MM.1S (cell line): Measurements from ENCODE around the gene ZNF410.

Experiments used
- CTCF ChIP-seq: fragments of 300-600 bp; sonication (generic); IDR thresholded peaks from 2 replicates; pipeline ENCODE4 v1.5.1; 2016; ENCODE audit warnings: antibody characterized with exemption, low read length, mixed read lengths
- EZH2 ChIP-seq: fragments of 300-600 bp; sonication (generic); optimal IDR thresholded peaks from 2 replicates; pipeline ENCODE3; 2017; ENCODE audit warnings: low read depth, mild to moderate bottlenecking, antibody characterized with exemption, low read length, mixed read lengths
- EZH2phosphoT487 ChIP-seq: fragments of 300-600 bp; sonication (generic); IDR thresholded peaks from 2 replicates; pipeline ENCODE4 v1.6.1; 2018; ENCODE audit warnings: antibody characterized with exemption, low read length

DNA sequence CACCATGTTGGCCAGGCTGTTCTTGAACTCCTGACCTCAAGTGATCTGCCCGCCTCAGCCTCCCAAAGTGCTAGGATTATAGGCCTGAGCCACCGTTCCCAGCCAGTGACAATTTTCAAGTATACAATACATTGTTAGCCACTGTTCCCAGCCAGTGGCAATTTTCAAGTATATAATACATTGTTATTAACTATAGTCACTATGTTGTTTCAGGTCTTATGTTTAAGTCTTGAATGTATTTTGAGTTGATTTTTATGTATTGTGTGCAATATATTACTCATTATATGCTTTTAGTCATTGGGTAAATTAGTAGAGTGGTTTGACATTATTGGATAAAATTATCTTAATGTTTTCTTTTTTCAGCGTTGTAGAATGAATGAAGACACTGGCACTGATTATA, 13.0 kb upstream of the ZNF410 start:
- TF ChIP-seq CTCF (no peak), EZH2 (no peak), EZH2phosphoT487 (no peak)
